ENCODE results near the gene CHRNE. TPM values are rescaled to one million over a fixed set of nuclear protein-coding genes. Genes with fewer than 3 reads are reported as not detected.

Gene CHRNE
- total and polyA plus RNA-seq, 7 donors: 0.16 to 1.1 (median 0.34) TPM

- Histone ChIP-seq H3K9me3 (no peaks in the 10 kb centered on the region), H3K4me3 (peak overlapping the region; percentile 25), H3K27me3 (ENCODE audit: insufficient read depth in 3 of 3, low read length in 2 of 3) (peaks cover 0 to 16% (median 0%) of the 10 kb centered on the region in 3 donors), H3K4me1 (peaks cover 10% of the 10 kb centered on the region), H3K27ac (no peak overlapping the region), H3K36me3 (ENCODE audit: insufficient read depth in 1 of 2, low read depth in 1 of 2) (peaks cover 0 to 6% of the 10 kb centered on the region in 2 donors)
- ATAC-seq (peak in 1 of 4 donors; percentile 32), DNase-seq (peak in 1 of 2 donors; percentile 86)
- 43 to 58% (median 45%) methylated on average over 43 to 48 of the region's 48 CpGs for WGBS, 3 donors
- TF ChIP-seq CTCF (IDR thresholded peaks at IDR 0.05): no peak
- intact Hi-C loops (cut with DNase I): loop anchor here (5.0 to 10.0 kb wide), 3 partner anchors 161 to 337 kb away; partner anchors contain the start of genes ARRB2 (in 1 of the 2) and GGT6 (in 1 of the 2)
These were observed 1.1 kb downstream of the CHRNE start for GRCh38 chr17:4901648-4902344.

DNA sequence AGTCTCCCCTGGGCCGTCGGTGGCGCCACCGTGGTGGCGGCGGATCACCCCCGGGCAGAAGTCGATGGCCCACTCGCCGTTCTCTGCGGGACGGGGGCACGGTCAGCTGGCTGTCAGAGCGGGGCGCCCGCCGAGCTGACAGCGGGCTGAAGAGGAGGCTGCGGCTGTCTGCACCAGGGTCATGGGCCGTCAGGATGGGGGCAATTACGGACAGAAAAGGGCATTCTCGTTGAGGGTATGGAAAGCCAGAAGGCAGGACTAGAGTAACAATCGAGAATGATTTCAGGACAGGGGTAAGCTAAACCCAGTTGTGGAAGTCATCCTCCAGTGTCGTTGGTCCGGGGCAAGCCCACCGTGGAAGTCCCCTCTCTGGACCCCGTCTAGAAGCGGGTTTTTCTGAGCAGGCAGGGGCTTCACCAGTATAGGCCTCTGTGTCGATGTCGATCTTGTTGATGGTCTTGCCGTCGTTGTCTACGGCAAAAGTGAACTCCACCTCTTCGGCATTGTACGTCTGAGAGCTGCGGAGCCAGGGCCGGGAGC is 1.7 kb downstream of the CHRNE start:
- Histone ChIP-seq H3K36me3 (ENCODE audit: insufficient read depth in 1 of 2, low read depth in 1 of 2) (peaks cover 0 to 12% of the 10 kb centered on the region in 2 donors), H3K27ac (no peak overlapping the region), H3K9me3 (no peaks in the 10 kb centered on the region), H3K27me3 (ENCODE audit: insufficient read depth in 3 of 3, low read length in 2 of 3) (peaks cover 0 to 16% (median 0%) of the 10 kb centered on the region in 3 donors), H3K4me1 (peaks cover 10% of the 10 kb centered on the region), H3K4me3 (peak overlapping the region; percentile 64)
- TF ChIP-seq CTCF (IDR thresholded peaks at IDR 0.05): no peak
- WGBS, 3 donors: 59 to 74% (median 73%) methylated on average over 34 to 37 of the region's 37 CpGs
- ATAC-seq: no peak
- DNase-seq: no peak
- intact Hi-C loops (cut with DNase I): loop anchor here (5.0 to 10.0 kb wide), 3 partner anchors 161 to 336 kb away; partner anchors contain the start of genes ARRB2 (in 1 of the 2) and GGT6 (in 1 of the 2)

GRCh38 chr17:4900231-4901107 is 2.4 kb downstream of the CHRNE start:
- TF ChIP-seq CTCF (IDR thresholded peaks at IDR 0.05): no peak
- Histone ChIP-seq H3K27ac (no peak overlapping the region), H3K9me3 (no peaks in the 10 kb centered on the region), H3K4me3 (peak overlapping the region; percentile 64), H3K27me3 (ENCODE audit: insufficient read depth in 3 of 3, low read length in 2 of 3) (peaks cover 0 to 16% (median 0%) of the 10 kb centered on the region in 3 donors), H3K4me1 (peaks cover 10% of the 10 kb centered on the region), H3K36me3 (ENCODE audit: insufficient read depth in 1 of 2, low read depth in 1 of 2) (peaks cover 0 to 19% of the 10 kb centered on the region in 2 donors)
- ATAC-seq: no peak
- WGBS, 3 donors: 43 to 57% (median 53%) methylated on average over 61 to 65 of the region's 65 CpGs
- intact Hi-C loops (cut with DNase I): loop anchor here (5.0 to 10.0 kb wide), 3 partner anchors 162 to 336 kb away; partner anchors contain the start of genes ARRB2 (in 1 of the 2) and GGT6 (in 1 of the 2)
- DNase-seq: peak in 1 of 2 donors; percentile 73

DNA sequence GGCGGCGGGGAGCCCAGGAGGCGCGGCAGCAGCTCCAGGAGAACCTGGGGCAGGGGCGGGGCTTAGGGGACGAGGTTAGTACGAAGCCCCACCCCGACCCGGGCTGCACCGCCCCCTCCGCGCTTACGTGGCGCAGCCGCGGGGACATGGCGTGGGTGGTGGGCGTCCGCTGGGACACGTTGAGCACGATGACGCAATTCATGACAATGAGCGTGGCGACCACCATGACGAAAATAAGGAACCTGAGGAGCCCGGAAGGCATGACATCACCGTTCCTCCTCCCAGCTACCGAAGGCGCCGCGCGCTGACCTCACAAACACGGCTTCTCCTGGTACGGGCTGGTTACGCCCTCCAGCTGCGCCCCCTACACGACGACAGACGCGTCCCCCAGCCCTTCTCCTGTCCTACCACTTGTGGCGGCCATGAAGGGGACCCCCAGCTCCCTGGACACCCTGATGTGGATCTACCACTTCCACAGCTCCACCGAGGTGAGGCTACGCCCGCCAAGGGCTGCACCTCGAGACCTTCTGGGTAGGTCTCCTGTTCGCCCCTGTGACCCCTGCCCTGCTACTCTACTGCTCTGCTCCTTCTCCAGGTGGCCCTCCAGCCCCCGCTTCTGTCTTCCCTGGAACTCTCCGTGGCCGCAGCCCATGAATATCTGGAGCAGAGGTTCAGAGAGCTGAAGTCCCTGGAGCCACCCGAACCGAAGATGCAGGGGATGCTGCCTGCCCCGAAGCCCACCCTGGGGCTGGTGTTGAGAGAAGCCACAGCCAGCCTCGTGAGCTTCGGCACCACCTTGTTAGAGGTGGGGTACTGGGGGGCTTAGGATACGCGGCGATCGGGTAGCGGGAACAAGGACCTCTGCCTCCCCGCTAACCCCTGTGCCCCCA is 3.3 kb downstream of the CHRNE start, which contains the start of gene C17orf107:
C17orf107 (plus strand) TSS at position 196 of the 890 bp plus-strand sequence; CDS start at position 423, 227 bp downstream.
- DNase-seq (peak; percentile 78 to 83), ATAC-seq (peak; percentile 30 to 60 (median 47))
- H3K4me1 ChIP-seq: peaks cover 10% of the 10 kb centered on the region
- H3K36me3 ChIP-seq (ENCODE audit: insufficient read depth in 1 of 2, low read depth in 1 of 2): peaks cover 0 to 28% of the 10 kb centered on the region in 2 donors
- peak within 1 kb of the TSS; percentile 64 for H3K4me3 ChIP-seq
- WGBS, 3 donors: 11 to 26% (median 23%) methylated on average over 52 to 60 of the region's 60 CpGs
- H3K27me3 ChIP-seq (ENCODE audit: insufficient read depth in 3 of 3, low read length in 2 of 3): peaks cover 0 to 16% (median 0%) of the 10 kb centered on the region in 3 donors
- TF ChIP-seq CTCF (IDR thresholded peaks at IDR 0.05): no peak
- no peak within 1 kb of the TSS for H3K27ac ChIP-seq
- intact Hi-C loops (cut with DNase I): loop anchor here (5.0 to 10.0 kb wide), 3 partner anchors 163 to 335 kb away; partner anchors contain the start of genes ARRB2 (in 1 of the 2) and GGT6 (in 1 of the 2)
- H3K9me3 ChIP-seq: no peaks in the 10 kb centered on the region
